RWPE2 (cell line): ENCODE results near the gene SF3B3.

Source experiments
- ATAC-seq: fragments of 200-7000 bp; cut with Tn5 transposase; 3 replicates; pipeline ENCODE4 v1.9.1; 2021; ENCODE audit warnings: low read depth
- DNase-seq: peaks from one replicate; pipeline ENCODE4 v3.0.0-alpha.2; 2020; ENCODE audit warnings: low spot score
- H3K27ac ChIP-seq: fragments of 450-650 bp; 2 replicates; pipeline ENCODE4 v1.5.1; 2017; ENCODE audit warnings: mild to moderate bottlenecking; ENCODE audit not compliant: poor library complexity, severe bottlenecking
- H3K27me3 ChIP-seq: fragments of 250-450 bp; sonication (Bioruptor Pico); 2 replicates; pipeline ENCODE4 v1.5.1; 2021; ENCODE audit warnings: mild to moderate bottlenecking, moderate library complexity; ENCODE audit not compliant: insufficient read depth, poor library complexity, severe bottlenecking
- H3K36me3 ChIP-seq: fragments of 250-450 bp; sonication (Bioruptor Pico); 2 replicates; pipeline ENCODE4 v1.5.1; 2020; ENCODE audit warnings: low read depth, mild to moderate bottlenecking, moderate library complexity
- H3K4me1 ChIP-seq: fragments of 250-450 bp; sonication (Bioruptor Pico); 2 replicates; pipeline ENCODE4 v1.5.1; 2021; ENCODE audit warnings: mild to moderate bottlenecking, moderate library complexity; ENCODE audit not compliant: insufficient read depth, poor library complexity, severe bottlenecking
- H3K4me3 ChIP-seq: fragments of 250-450 bp; sonication (Bioruptor Pico); 2 replicates; pipeline ENCODE4 v1.5.1; 2021; ENCODE audit warnings: mild to moderate bottlenecking, moderate library complexity; ENCODE audit not compliant: severe bottlenecking
- H3K9me3 ChIP-seq: fragments of 250-450 bp; sonication (Bioruptor Pico); 2 replicates; pipeline ENCODE4 v1.5.1; 2021; ENCODE audit warnings: mild to moderate bottlenecking, moderate library complexity; ENCODE audit not compliant: severe bottlenecking
- CTCF ChIP-seq: fragments of 450-650 bp; IDR thresholded peaks from one replicate; pipeline ENCODE4 v1.5.1; 2017; ENCODE audit warnings: mild to moderate bottlenecking, moderate library complexity; ENCODE audit not compliant: poor library complexity, severe bottlenecking

The SF3B3 gene

GRCh38 chr16:70601576-70602575, 78.3 kb downstream of the SF3B3 start:
- Histone ChIP-seq H3K27me3 (no peaks in the 10 kb centered on the region), H3K27ac (no peak overlapping the region), H3K9me3 (no peaks in the 10 kb centered on the region), H3K4me1 (no peaks in the 10 kb centered on the region), H3K4me3 (no peak overlapping the region), H3K36me3 (no peaks in the 10 kb centered on the region)
- DNase-seq: no peak
- no peak; the same call in 2 of the 3 replicates for ATAC-seq
- no peak for TF ChIP-seq CTCF

- Histone ChIP-seq H3K9me3 (no peaks in the 10 kb centered on the region), H3K27ac (no peak overlapping the region), H3K4me1 (no peaks in the 10 kb centered on the region), H3K4me3 (no peak overlapping the region), H3K36me3 (no peaks in the 10 kb centered on the region), H3K27me3 (no peaks in the 10 kb centered on the region)
- ATAC-seq (no peak), DNase-seq (no peak)
- no peak for TF ChIP-seq CTCF
Measured at GRCh38 chr16:70602831-70603230, 79.2 kb downstream of the SF3B3 start.

GRCh38 chr16:70604407-70605282, 81.0 kb downstream of the SF3B3 start:
- no peaks in the 10 kb centered on the region for H3K4me1 ChIP-seq
- no peaks in the 10 kb centered on the region for H3K9me3 ChIP-seq
- H3K27ac ChIP-seq: no peak overlapping the region
- no peak for TF ChIP-seq CTCF
- DNase-seq (no peak), ATAC-seq (no peak)
- no peaks in the 10 kb centered on the region for H3K27me3 ChIP-seq
- no peaks in the 10 kb centered on the region for H3K36me3 ChIP-seq
- H3K4me3 ChIP-seq: no peak overlapping the region

- ATAC-seq (no peak), DNase-seq (no peak)
- H3K36me3 ChIP-seq: no peaks in the 10 kb centered on the region
- H3K27me3 ChIP-seq: no peaks in the 10 kb centered on the region
- TF ChIP-seq CTCF: no peak
- no peaks in the 10 kb centered on the region for H3K9me3 ChIP-seq
- H3K4me3 ChIP-seq: no peak overlapping the region
- H3K4me1 ChIP-seq: no peaks in the 10 kb centered on the region
- no peak overlapping the region for H3K27ac ChIP-seq
Measured at GRCh38 chr16:70605283-70605657, 81.7 kb downstream of the SF3B3 start.
